Thoracic aorta (tissue), 2 donors: Measurements from ENCODE around the gene ARHGAP4. TPM values are rescaled to one million over a fixed set of nuclear protein-coding genes. Genes with fewer than 3 reads are reported as not detected.

Source experiments
- ATAC-seq: fragments of 150-250 bp; one replicate; pipeline ENCODE4 v1.8.0; 2017; ENCODE audit warnings: low read depth; ENCODE audit not compliant: insufficient number of reproducible peaks, low FRiP score
- DNase-seq: peaks from one replicate; pipeline ENCODE4 v3.0.0-alpha.2; 2020; ENCODE audit warnings: low spot score
- H3K27ac ChIP-seq, 2 donors: fragments of 200-600 bp; sonication (generic); 1 replicate in 1 of 2; 2 replicates in 1 of 2; pipeline ENCODE4 v1.5.1; 2016; ENCODE audit warnings: mild to moderate bottlenecking in 2 of 2, moderate library complexity in 2 of 2
- H3K27me3 ChIP-seq: fragments of 200-600 bp; sonication (generic); replicated peaks from 2 replicates; pipeline ENCODE4 v1.6.0; 2016; ENCODE audit warnings: mild to moderate bottlenecking; ENCODE audit not compliant: insufficient read depth
- H3K36me3 ChIP-seq: fragments of 200-600 bp; sonication (generic); one replicate; pipeline ENCODE4 v1.5.1; 2016
- H3K4me1 ChIP-seq, 2 donors: fragments of 200-600 bp; sonication (generic); 1 replicate in 1 of 2; 2 replicates in 1 of 2; pipeline versions ENCODE4 v1.5.1 to v1.6.0; 2016; ENCODE audit warnings: low read depth in 2 of 2, mild to moderate bottlenecking in 1 of 2; ENCODE audit not compliant: control insufficient read depth in 1 of 2
- H3K4me3 ChIP-seq: fragments of 200-600 bp; sonication (generic); 2 replicates; pipeline ENCODE4 v1.5.1; 2016; ENCODE audit warnings: mild to moderate bottlenecking
- H3K9me3 ChIP-seq: fragments of 200-600 bp; sonication (generic); 2 replicates; pipeline ENCODE4 v1.5.1; 2016
- CTCF ChIP-seq: fragments of 200-600 bp; sonication (generic); IDR thresholded peaks from one replicate; pipeline ENCODE4 v1.5.1; 2019; ENCODE audit warnings: antibody characterized with exemption
- total RNA-seq, 2 donors: library from RNA; depleted of rRNA; stranded (reverse); fragments of >200 nt; gene quantifications; one replicate each; pipeline versions ENCODE4 v1.1.0 to v1.2.3, GENCODE V29; 2016

The ARHGAP4 gene
- total RNA-seq, 2 donors from 2014 or later, result 31.7 to 92.1 TPM

- DNase-seq, result no peak
- no peak for TF ChIP-seq CTCF
- H3K27ac ChIP-seq, result no peak overlapping the region
- no peaks in the 10 kb centered on the region for H3K27me3 ChIP-seq
- peaks cover 32% of the 10 kb centered on the region for H3K36me3 ChIP-seq
- ATAC-seq, result no peak
- H3K4me1 ChIP-seq, result peaks cover 0 to 11% of the 10 kb centered on the region in 2 donors
- no peaks in the 10 kb centered on the region for H3K9me3 ChIP-seq
- H3K4me3 ChIP-seq, result no peak overlapping the region
Measured at GRCh38 chrX:153957224-153957623, 31.2 kb upstream of the ARHGAP4 start.

DNA sequence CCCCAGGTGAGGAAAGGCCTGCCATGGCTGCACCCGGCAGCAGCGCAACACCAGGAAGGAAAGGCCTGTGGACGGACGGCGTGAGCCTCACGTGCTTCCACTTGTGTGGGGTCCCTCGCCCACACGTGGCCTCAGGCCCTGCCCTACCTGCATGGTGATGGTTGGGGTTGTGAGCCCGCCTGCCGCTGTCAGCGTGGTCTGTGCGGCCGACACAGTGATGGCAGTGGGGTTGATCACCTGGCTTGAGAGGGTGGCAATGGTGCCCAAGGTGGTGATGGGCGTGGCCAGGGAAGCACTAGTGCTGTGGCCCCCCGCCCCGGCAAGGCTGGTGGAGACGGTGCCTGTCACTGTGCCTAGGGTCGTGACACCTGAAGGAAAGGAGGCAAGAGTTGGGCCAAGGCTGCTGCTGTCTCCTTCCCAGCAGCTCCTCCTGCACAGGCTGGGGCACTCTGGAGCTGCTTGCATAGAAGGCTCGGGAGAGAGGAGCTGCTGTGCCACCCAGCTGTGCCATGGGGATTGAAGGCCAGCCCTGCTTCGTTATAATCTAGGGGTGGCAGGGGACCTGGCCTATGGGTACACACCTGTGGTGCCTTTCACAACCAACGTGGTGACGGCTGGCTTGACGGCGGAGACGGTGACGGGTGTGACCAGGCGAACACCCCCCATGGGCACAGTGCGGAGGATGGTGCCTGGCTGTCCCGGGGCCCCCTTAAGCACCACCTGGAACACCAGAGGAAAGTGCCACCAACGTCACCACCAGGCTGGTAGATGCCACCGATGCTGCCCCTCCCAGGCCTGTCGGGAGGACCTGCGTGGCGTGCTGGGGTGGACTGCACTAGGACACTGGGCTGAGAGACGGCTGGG is 30.2 kb upstream of the ARHGAP4 start:
- DNase-seq (no peak), ATAC-seq (no peak)
- no peak overlapping the region for H3K27ac ChIP-seq
- H3K36me3 ChIP-seq, result peaks cover 25% of the 10 kb centered on the region
- no peaks in the 10 kb centered on the region for H3K27me3 ChIP-seq
- peaks cover 0 to 15% of the 10 kb centered on the region in 2 donors for H3K4me1 ChIP-seq
- H3K9me3 ChIP-seq, result no peaks in the 10 kb centered on the region
- TF ChIP-seq CTCF, result no peak
- H3K4me3 ChIP-seq, result no peak overlapping the region

GRCh38 chrX:153955228-153955732 is 29.2 kb upstream of the ARHGAP4 start:
- Histone ChIP-seq H3K4me1 (peaks cover 0 to 15% of the 10 kb centered on the region in 2 donors), H3K27me3 (no peaks in the 10 kb centered on the region), H3K27ac (no peak overlapping the region), H3K4me3 (no peak overlapping the region), H3K9me3 (no peaks in the 10 kb centered on the region), H3K36me3 (peaks cover 32% of the 10 kb centered on the region)
- no peak for DNase-seq
- no peak for ATAC-seq
- no peak for TF ChIP-seq CTCF

- peaks cover 29% of the 10 kb centered on the region for H3K36me3 ChIP-seq
- peak overlapping the region; percentile 76 to 81 for H3K27ac ChIP-seq
- no peak for ATAC-seq
- H3K27me3 ChIP-seq, result no peaks in the 10 kb centered on the region
- no peaks in the 10 kb centered on the region for H3K9me3 ChIP-seq
- H3K4me3 ChIP-seq, result no peak overlapping the region
- peaks cover 0 to 15% of the 10 kb centered on the region in 2 donors for H3K4me1 ChIP-seq
- TF ChIP-seq CTCF, result no peak
- no peak for DNase-seq
Measured at GRCh38 chrX:153954558-153955227, 28.6 kb upstream of the ARHGAP4 start.

- Histone ChIP-seq H3K27ac (peak overlapping the region; percentile 76 to 81), H3K4me3 (peak overlapping the region; percentile 29), H3K4me1 (peaks cover 0 to 15% of the 10 kb centered on the region in 2 donors), H3K9me3 (no peaks in the 10 kb centered on the region), H3K27me3 (no peaks in the 10 kb centered on the region), H3K36me3 (peaks cover 23% of the 10 kb centered on the region)
- TF ChIP-seq CTCF, result no peak
- no peak for ATAC-seq
- no peak for DNase-seq
Measured at GRCh38 chrX:153953892-153954557, 28.0 kb upstream of the ARHGAP4 start.
